LNCAP (cell line): ENCODE data around the gene TOLLIP.

Experiments
- TF ChIP-seq, protein P1 (sequence below): fragments of 450-650 bp; IDR thresholded peaks from 2 replicates; pipeline ENCODE4 v1.5.1; 2017; ENCODE audit warnings: mild to moderate bottlenecking

Gene TOLLIP

GRCh38 chr11:1229471-1230120 is 79.8 kb downstream of the TOLLIP start:
- TF ChIP-seq, protein P1, sequence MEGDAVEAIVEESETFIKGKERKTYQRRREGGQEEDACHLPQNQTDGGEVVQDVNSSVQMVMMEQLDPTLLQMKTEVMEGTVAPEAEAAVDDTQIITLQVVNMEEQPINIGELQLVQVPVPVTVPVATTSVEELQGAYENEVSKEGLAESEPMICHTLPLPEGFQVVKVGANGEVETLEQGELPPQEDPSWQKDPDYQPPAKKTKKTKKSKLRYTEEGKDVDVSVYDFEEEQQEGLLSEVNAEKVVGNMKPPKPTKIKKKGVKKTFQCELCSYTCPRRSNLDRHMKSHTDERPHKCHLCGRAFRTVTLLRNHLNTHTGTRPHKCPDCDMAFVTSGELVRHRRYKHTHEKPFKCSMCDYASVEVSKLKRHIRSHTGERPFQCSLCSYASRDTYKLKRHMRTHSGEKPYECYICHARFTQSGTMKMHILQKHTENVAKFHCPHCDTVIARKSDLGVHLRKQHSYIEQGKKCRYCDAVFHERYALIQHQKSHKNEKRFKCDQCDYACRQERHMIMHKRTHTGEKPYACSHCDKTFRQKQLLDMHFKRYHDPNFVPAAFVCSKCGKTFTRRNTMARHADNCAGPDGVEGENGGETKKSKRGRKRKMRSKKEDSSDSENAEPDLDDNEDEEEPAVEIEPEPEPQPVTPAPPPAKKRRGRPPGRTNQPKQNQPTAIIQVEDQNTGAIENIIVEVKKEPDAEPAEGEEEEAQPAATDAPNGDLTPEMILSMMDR = no peak

- TF ChIP-seq, protein P1 = no peak
Measured at GRCh38 chr11:1228921-1229451, 80.4 kb downstream of the TOLLIP start.

GRCh38 chr11:1228101-1228821 is 81.2 kb downstream of the TOLLIP start:
- TF ChIP-seq, protein P1 = no peak

DNA sequence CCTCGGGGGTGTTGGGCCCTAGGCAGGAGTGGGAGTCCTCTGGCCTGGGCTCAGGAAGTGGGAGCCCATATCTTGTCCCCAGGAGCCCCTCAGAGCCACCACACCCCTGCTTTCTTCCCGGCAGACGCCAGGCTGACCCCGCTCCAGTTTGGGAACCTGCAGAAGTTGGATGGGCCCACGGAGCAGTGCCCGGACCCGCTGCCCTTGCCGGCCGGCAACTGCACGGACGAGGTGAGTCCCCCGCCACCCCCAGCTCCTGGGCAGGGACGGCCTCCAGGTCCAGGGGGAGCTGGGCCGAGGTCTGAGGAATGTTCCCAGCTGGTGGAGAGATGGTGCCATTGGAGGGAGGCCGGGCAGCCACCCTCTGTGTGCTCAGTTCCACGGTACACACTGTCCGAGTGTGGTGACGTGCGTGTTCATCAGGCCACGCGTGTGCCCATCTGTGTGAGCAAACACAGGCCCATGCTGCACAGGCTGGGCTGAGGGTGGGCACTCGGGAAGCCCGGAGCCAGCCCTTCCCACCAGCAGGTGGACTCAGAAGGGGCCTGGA is 81.8 kb downstream of the TOLLIP start:
- TF ChIP-seq, protein P1 = no peak

GRCh38 chr11:1226986-1227550 is 82.4 kb downstream of the TOLLIP start:
- TF ChIP-seq, protein P1 = no peak

- TF ChIP-seq, protein P1 = no peak
Measured at GRCh38 chr11:1226226-1226985, 83.0 kb downstream of the TOLLIP start.
